Common myeloid progenitor, CD34-positive (primary cell): ENCODE measurements around the gene SHC1.
A peak's percentile ranks its signal among the peaks of the same experiment; 100 is the strongest.

Experiments used
- CTCF ChIA-PET: fragments of 350-600 bp; sonication (Branson Sonifier 250); formaldehyde crosslinking; loops from one replicate; lab custom pipeline; 2021; ENCODE audit warnings: antibody characterized with exemption; lab: Charles Lee
- POLR2A ChIA-PET: fragments of 350-600 bp; sonication (Branson Sonifier 250); formaldehyde crosslinking; loops from one replicate; lab custom pipeline; 2021; ENCODE audit warnings: antibody characterized with exemption; lab: Charles Lee
- DNase-seq, 3 donors: peaks; one replicate each; pipeline versions ENCODE4 v3.0.0 to v3.0.0-alpha.2; 2013
- H3K27ac ChIP-seq, 2 experiments: 1 replicate in 1 of 2; 2 replicates in 1 of 2; pipeline ENCODE4 v1.7.0; 2013; ENCODE audit warnings: inconsistent platforms in 2 of 2, low read length in 2 of 2, mild to moderate bottlenecking in 2 of 2, low read depth in 1 of 2, moderate library complexity in 1 of 2; ENCODE audit not compliant: severe bottlenecking in 2 of 2, insufficient read depth in 1 of 2, poor library complexity in 1 of 2
- H3K27me3 ChIP-seq, 5 experiments: replicated peaks in 2 of 5; 1 replicate in 3 of 5; 2 replicates in 2 of 5; pipeline versions ENCODE4 v1.6.1 to v1.7.0; 2013; ENCODE audit warnings: low read length in 4 of 5, mild to moderate bottlenecking in 2 of 5, moderate library complexity in 2 of 5, inconsistent platforms in 1 of 5; ENCODE audit not compliant: insufficient read depth in 5 of 5, control insufficient read depth in 4 of 5
- H3K36me3 ChIP-seq, 4 experiments: 1 replicate in 2 of 4; 2 replicates in 2 of 4; pipeline versions ENCODE4 v1.6.1 to v1.7.0; 2013; ENCODE audit warnings: low read length in 3 of 4, control low read depth in 1 of 4, mild to moderate bottlenecking in 1 of 4; ENCODE audit not compliant: control insufficient read depth in 4 of 4, insufficient read depth in 4 of 4
- H3K4me1 ChIP-seq, 4 experiments: 1 replicate in 3 of 4; 2 replicates in 1 of 4; pipeline versions ENCODE4 v1.6.1 to v1.7.1; 2013; ENCODE audit warnings: low read length in 3 of 4, mild to moderate bottlenecking in 3 of 4, control low read depth in 1 of 4, inconsistent platforms in 1 of 4, moderate library complexity in 1 of 4; ENCODE audit not compliant: control insufficient read depth in 4 of 4, insufficient read depth in 4 of 4; ENCODE audit errors: control extremely low read depth in 1 of 4
- H3K4me3 ChIP-seq, 7 experiments: 1 replicate in 4 of 7; 2 replicates in 3 of 7; pipeline versions ENCODE4 v1.5.1 to v1.7.0; 2013; ENCODE audit warnings: mild to moderate bottlenecking in 7 of 7, low read length in 6 of 7, moderate library complexity in 6 of 7, inconsistent platforms in 2 of 7, low read depth in 2 of 7, control low read depth in 1 of 7; ENCODE audit not compliant: insufficient read depth in 4 of 7, control insufficient read depth in 1 of 7; ENCODE audit errors: extremely low read depth in 1 of 7
- H3K9me3 ChIP-seq, 5 experiments: 1 replicate in 4 of 5; 2 replicates in 1 of 5; pipeline versions ENCODE4 v1.6.1 to v1.7.1; 2013; ENCODE audit warnings: low read length in 4 of 5, mild to moderate bottlenecking in 2 of 5, inconsistent platforms in 1 of 5, low read depth in 1 of 5, moderate library complexity in 1 of 5; ENCODE audit not compliant: control insufficient read depth in 4 of 5, insufficient read depth in 2 of 5; ENCODE audit errors: control extremely low read depth in 1 of 5
- WGBS: methylation state at CpG from one replicate; pipeline ENCODE4 v1.1.5; 2013; ENCODE audit not compliant: insufficient coverage; 5-methylcytosine and 5-hydroxymethylcytosine counted together

SHC1 gene

GRCh38 chr1:154951901-154952657 lies 18.5 kb downstream of the SHC1 start:
- Histone ChIP-seq H3K9me3 (no peaks in the 10 kb centered on the region), H3K4me1 (peaks cover 22 to 69% (median 58%) of the 10 kb centered on the region in 4 experiments), H3K27ac (peak overlapping the region; percentile 100), H3K36me3 (peaks cover 10 to 53% (median 29%) of the 10 kb centered on the region in 4 experiments), H3K4me3 (peak overlapping the region in 6 of 7 experiments; percentile 26 to 92 (median 82)), H3K27me3 (no peaks in the 10 kb centered on the region)
- 17% methylated on average over 8 of the region's 15 CpGs for WGBS
- peak; percentile 32 to 70 (median 66) for DNase-seq
- ChIA-PET CTCF (interaction anchor here (0.7 to 1.9 kb wide), 13 partner anchors 8 to 393 kb away, joined by 3 to 7 read pairs (median 3); partner anchors contain the start of genes LENEP and PYGO2), POLR2A (interaction anchor here (0.8 to 2.1 kb wide), 3 partner anchors 7 to 48 kb away, joined by 4 to 11 read pairs (median 7); partner anchors contain the start of gene PYGO2)

- no peaks in the 10 kb centered on the region for H3K27me3 ChIP-seq
- ChIA-PET CTCF (interaction anchor here (0.9 to 1.3 kb wide), 4 partner anchors 46 to 86 kb away, joined by 3 to 5 read pairs (median 4); partner anchors contain the start of gene LENEP), POLR2A (interaction anchor here (1.3 kb wide), 1 partner anchor 26 kb away, joined by 3 read pairs; no protein-coding TSS in a partner anchor)
- no peak overlapping the region for H3K4me3 ChIP-seq
- 96% methylated on average over 10 of the region's 11 CpGs for WGBS
- peak overlapping the region in 1 of 2 experiments; percentile 53 for H3K27ac ChIP-seq
- no peaks in the 10 kb centered on the region for H3K9me3 ChIP-seq
- peaks cover 21 to 73% (median 45%) of the 10 kb centered on the region in 4 experiments for H3K36me3 ChIP-seq
- DNase-seq, result no peak
- peaks cover 8 to 60% (median 53%) of the 10 kb centered on the region in 4 experiments for H3K4me1 ChIP-seq
These were observed 22.5 kb downstream of the SHC1 start for GRCh38 chr1:154948079-154948478.

DNA sequence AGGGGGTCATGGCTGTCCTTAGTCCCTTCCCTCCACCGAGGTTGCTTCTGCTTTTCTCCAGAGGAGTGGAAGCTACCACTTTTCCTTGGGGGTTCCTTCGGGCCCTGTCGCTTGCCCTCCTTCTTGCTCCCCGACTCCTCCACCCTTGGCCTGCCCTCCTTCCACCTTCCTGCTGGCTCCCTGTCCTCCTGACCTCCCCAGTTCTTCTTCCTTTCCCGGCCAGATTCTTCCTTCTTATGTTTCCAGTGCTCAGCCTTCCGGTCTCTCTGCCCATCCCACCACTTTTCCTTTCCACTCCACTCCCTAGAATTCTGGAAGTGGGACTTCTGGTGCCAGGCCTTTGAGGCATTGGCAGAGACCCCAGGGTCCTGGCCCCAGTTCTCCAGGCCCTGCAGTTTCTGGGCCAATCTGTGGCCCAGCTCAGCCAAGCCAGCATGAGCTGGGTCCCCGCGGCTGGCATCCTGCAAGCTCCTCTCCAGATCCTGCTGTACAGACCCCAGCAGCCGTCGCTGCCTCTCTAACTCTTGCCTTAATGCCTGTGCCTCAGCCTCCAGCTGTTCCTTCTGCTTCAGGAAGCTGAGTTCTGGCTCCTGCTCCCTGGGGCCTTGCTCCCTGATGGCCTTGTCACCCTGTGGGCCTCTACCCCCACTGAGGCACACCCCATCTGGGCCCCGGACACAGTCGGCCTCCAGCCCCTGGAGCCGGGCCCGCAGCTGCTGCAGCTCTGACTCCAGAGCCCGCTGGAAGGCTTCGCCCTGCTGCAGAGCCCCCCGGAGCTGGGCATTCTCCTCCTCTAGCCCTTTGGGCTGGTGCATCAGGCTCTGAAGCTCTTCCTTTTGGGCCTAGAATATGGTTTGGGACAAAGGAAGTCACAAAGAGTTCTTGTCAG lies 24.3 kb downstream of the SHC1 start:
- Histone ChIP-seq H3K27me3 (no peaks in the 10 kb centered on the region), H3K36me3 (peaks cover 21 to 61% (median 44%) of the 10 kb centered on the region in 4 experiments), H3K4me3 (no peak overlapping the region), H3K4me1 (peaks cover 10 to 60% (median 53%) of the 10 kb centered on the region in 4 experiments), H3K27ac (peak overlapping the region in 1 of 2 experiments; percentile 55), H3K9me3 (no peaks in the 10 kb centered on the region)
- POLR2A ChIA-PET, result interaction anchor here (1.7 to 3.7 kb wide), 3 partner anchors 7 to 15 kb away, joined by 7 to 17 read pairs (median 11); partner anchors contain the start of genes PBXIP1 and PYGO2
- WGBS, result 97% methylated on average over 14 of the region's 17 CpGs
- no peak for DNase-seq
- CTCF ChIA-PET, result interaction anchor here (0.6 to 1.6 kb wide), 9 partner anchors 11 to 482 kb away, joined by 3 to 6 read pairs (median 4); partner anchors contain the start of genes PYGO2 and SHC1

- peak overlapping the region in 1 of 7 experiments; percentile 13 for H3K4me3 ChIP-seq
- H3K36me3 ChIP-seq, result peaks cover 21 to 52% (median 36%) of the 10 kb centered on the region in 4 experiments
- H3K9me3 ChIP-seq, result no peaks in the 10 kb centered on the region
- H3K27me3 ChIP-seq, result no peaks in the 10 kb centered on the region
- peaks cover 12 to 63% (median 57%) of the 10 kb centered on the region in 4 experiments for H3K4me1 ChIP-seq
- ChIA-PET POLR2A (interaction anchor here (0.6 to 3.7 kb wide), 4 partner anchors 7 to 16 kb away, joined by 7 to 17 read pairs (median 10); partner anchors contain the start of genes PBXIP1 and PYGO2), CTCF (interaction anchor here (0.6 to 2.0 kb wide), 18 partner anchors 9 to 483 kb away, joined by 3 to 10 read pairs (median 4); partner anchors contain the start of genes PMVK, PYGO2 and SHC1)
- no peak for DNase-seq
- WGBS, result 93% methylated on average over 13 of the region's 15 CpGs
- peak overlapping the region in 1 of 2 experiments; percentile 56 for H3K27ac ChIP-seq
These were observed 25.2 kb downstream of the SHC1 start for GRCh38 chr1:154945160-154945961.

- Histone ChIP-seq H3K27me3 (no peaks in the 10 kb centered on the region), H3K4me1 (peaks cover 12 to 70% (median 63%) of the 10 kb centered on the region in 4 experiments), H3K4me3 (peak overlapping the region in 2 of 7 experiments; percentile 8 to 13), H3K9me3 (no peaks in the 10 kb centered on the region), H3K27ac (peak overlapping the region in 1 of 2 experiments; percentile 77), H3K36me3 (peaks cover 21 to 47% (median 34%) of the 10 kb centered on the region in 4 experiments)
- DNase-seq, result no peak
- CTCF ChIA-PET, result interaction anchor here (0.8 to 2.0 kb wide), 25 partner anchors 8 to 170 kb away, joined by 3 to 10 read pairs (median 3); partner anchors contain the start of genes PMVK and PYGO2
- 70% methylated on average over 7 of the region's 9 CpGs for WGBS
- POLR2A ChIA-PET, result interaction anchor here (0.6 to 3.7 kb wide), 7 partner anchors 8 to 264 kb away, joined by 3 to 17 read pairs (median 3); partner anchors contain the start of gene PBXIP1
These were observed 26.0 kb downstream of the SHC1 start for GRCh38 chr1:154944401-154945159.
